HAP-1 (cell line): ENCODE results near the gene HASPIN.

Source experiments
- DNase-seq, 2 experiments: peaks; one replicate each; pipeline ENCODE4 v3.0.0-alpha.2; 2016 to 2020; ENCODE audit warnings: low spot score in 2 of 2
- H3K27me3 ChIP-seq: fragments of 250-450 bp; sonication (Bioruptor Pico); 2 replicates; pipeline ENCODE4 v1.5.1; 2020; ENCODE audit warnings: low read depth, mild to moderate bottlenecking, moderate library complexity
- H3K36me3 ChIP-seq: fragments of 250-450 bp; sonication (Bioruptor Pico); replicated peaks from 2 replicates; pipeline ENCODE4 v1.5.1; 2020; ENCODE audit warnings: mild to moderate bottlenecking
- H3K4me1 ChIP-seq: fragments of 250-450 bp; sonication (Bioruptor Pico); 2 replicates; pipeline ENCODE4 v1.5.1; 2020; ENCODE audit warnings: mild to moderate bottlenecking
- H3K4me3 ChIP-seq: fragments of 250-450 bp; sonication (Bioruptor Pico); 2 replicates; pipeline ENCODE4 v1.5.1; 2020; ENCODE audit warnings: mild to moderate bottlenecking, moderate library complexity
- H3K9me3 ChIP-seq: fragments of 250-450 bp; sonication (Bioruptor Pico); 2 replicates; pipeline ENCODE4 v1.5.1; 2020; ENCODE audit warnings: mild to moderate bottlenecking, moderate library complexity
- in situ Hi-C: fragments of 300-500 bp; cut with MboI; formaldehyde crosslinking; loops from 3 replicates; pipeline ENCODE4 v1.14.3; 2020; ENCODE audit warnings: low sequenced_read_pairs, inconsistent platforms, mixed read lengths

The HASPIN gene

DNA sequence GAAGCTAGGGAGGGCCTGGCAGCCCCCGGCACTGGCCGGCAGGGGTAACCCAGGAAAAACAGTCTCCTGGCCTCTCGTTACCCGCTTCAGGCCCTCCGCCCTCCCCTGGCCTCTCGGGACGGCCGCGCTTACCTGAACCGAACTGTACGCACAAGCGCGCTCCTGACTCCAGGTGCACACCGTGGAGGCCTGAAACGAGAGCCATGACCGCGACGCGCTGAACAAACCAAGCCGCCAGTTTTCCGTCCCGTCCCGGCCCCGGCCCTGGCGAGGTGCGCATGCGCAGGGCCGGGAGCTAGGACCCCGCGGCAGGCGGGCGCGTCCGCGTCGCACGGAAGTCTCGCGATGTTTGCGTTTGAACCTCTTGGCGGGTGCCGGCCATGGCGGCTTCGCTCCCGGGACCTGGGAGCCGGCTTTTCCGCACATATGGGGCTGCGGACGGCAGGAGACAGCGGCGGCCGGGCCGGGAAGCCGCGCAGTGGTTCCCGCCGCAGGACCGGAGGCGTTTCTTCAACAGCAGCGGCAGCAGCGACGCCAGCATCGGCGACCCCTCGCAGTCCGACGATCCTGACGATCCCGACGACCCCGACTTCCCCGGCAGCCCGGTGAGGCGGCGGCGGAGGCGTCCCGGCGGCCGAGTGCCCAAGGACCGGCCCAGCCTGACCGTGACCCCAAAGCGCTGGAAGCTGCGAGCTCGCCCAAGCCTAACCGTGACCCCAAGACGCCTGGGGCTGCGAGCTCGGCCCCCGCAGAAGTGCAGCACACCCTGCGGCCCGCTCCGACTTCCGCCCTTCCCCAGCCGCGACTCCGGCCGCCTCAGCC is at the start of gene HASPIN:
TSS of gene HASPIN (plus strand) at position 348 of the 822 bp plus-strand sequence. CDS start at position 381, 33 bp downstream.
- peak; percentile 84 to 95 for DNase-seq
- Histone ChIP-seq H3K4me1 (peaks cover 12% of the 10 kb centered on the region), H3K4me3 (peak within 1 kb of the TSS; percentile 97), H3K36me3 (peaks cover 59% of the 10 kb centered on the region), H3K27me3 (no peaks in the 10 kb centered on the region), H3K9me3 (no peaks in the 10 kb centered on the region)
- in situ Hi-C loops: no loop called here

GRCh38 chr17:3675886-3676285 is 47.8 kb upstream of the HASPIN start:
- H3K4me3 ChIP-seq: no peak overlapping the region
- no peaks in the 10 kb centered on the region for H3K4me1 ChIP-seq
- H3K9me3 ChIP-seq: no peaks in the 10 kb centered on the region
- H3K27me3 ChIP-seq: no peaks in the 10 kb centered on the region
- DNase-seq: no peak
- H3K36me3 ChIP-seq: no peaks in the 10 kb centered on the region
- in situ Hi-C loops: no loop called here

DNA sequence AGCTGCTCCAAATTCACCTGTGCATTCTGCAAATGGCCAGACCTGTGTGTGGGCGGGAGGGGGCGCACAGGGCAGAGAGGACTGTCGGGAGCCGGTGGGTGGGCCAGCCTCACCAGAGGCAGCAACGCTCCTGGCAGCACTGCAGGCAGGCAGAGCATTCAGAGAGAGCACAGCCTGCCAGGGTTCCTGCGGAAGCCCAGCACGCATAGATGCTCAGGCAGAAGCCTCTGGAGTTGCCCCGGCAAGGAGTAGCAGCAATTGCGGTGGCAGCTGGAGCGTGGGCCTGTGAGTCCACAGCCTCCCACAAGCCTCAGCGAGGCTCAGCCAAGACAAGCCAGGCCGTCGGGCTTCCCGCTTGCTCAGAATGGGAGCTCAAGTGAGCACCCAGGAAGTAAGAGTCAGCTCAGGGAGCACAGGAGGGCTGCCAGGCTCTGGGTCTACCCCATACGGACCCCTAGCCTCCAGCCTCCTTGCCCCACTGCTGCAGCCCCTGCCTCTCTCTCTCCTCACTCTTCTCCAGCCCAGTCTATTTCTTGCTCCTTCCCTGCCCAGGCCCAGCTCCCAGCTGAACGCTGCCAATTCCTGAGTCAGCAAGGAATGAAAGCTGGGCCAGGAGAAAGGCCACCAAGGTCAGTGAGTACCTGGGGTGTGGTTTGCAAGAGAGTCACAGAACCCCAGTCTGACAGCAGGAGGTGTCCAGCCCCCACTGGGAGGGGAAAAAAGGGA is 45.4 kb upstream of the HASPIN start:
- no peak for DNase-seq
- Histone ChIP-seq H3K4me3 (no peak overlapping the region), H3K36me3 (no peaks in the 10 kb centered on the region), H3K9me3 (no peaks in the 10 kb centered on the region), H3K4me1 (no peaks in the 10 kb centered on the region), H3K27me3 (no peaks in the 10 kb centered on the region)
- in situ Hi-C loops: no loop called here

DNA sequence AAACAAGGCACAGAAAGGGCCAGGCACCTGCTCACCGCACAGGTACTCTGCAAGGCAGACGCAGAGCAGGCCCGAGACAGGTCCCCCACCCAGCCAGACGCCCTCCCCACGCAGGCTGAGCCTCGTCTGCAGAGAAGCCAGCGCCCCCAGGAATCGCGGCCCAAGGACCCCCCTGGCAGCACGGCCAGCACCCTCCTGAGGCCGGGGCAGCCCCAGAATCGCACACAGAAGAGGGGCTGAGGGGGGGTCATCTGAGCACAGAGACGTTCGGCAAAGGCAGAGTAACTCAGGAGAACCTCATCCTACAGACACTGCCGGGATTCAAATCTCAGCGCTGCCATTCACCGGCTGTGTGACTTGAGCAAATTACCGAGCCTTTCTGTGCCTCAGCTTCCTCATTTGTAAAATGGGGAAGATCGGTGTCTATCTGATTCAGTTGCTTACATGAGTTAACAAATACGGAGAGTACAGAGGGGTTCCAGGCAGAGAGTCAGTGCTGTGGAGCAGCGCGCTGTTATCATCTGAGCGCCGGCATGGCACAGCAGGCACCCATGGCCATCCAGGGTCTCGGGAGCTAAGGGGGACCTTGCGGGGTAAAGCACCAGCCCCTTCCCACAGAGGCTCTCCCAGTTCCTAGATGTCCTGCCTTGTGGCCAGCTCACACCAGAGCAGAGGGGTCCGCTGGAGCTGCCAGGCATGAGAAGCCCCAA is 44.7 kb upstream of the HASPIN start:
- in situ Hi-C loops: no loop called here
- H3K4me1 ChIP-seq: no peaks in the 10 kb centered on the region
- H3K4me3 ChIP-seq: no peak overlapping the region
- no peaks in the 10 kb centered on the region for H3K36me3 ChIP-seq
- DNase-seq: no peak
- no peaks in the 10 kb centered on the region for H3K27me3 ChIP-seq
- no peaks in the 10 kb centered on the region for H3K9me3 ChIP-seq

- H3K27me3 ChIP-seq: no peaks in the 10 kb centered on the region
- no peaks in the 10 kb centered on the region for H3K4me1 ChIP-seq
- in situ Hi-C loops: no loop called here
- no peak overlapping the region for H3K4me3 ChIP-seq
- no peaks in the 10 kb centered on the region for H3K36me3 ChIP-seq
- DNase-seq: no peak
- no peaks in the 10 kb centered on the region for H3K9me3 ChIP-seq
Observed at GRCh38 chr17:3679531-3680126, 44.1 kb upstream of the HASPIN start.

- no peaks in the 10 kb centered on the region for H3K27me3 ChIP-seq
- no peaks in the 10 kb centered on the region for H3K4me1 ChIP-seq
- H3K36me3 ChIP-seq: no peaks in the 10 kb centered on the region
- no peaks in the 10 kb centered on the region for H3K9me3 ChIP-seq
- in situ Hi-C loops: no loop called here
- H3K4me3 ChIP-seq: no peak overlapping the region
- DNase-seq: no peak
Observed at GRCh38 chr17:3681057-3681456, 42.6 kb upstream of the HASPIN start.

GRCh38 chr17:3681565-3681964 is 42.1 kb upstream of the HASPIN start:
- no peaks in the 10 kb centered on the region for H3K9me3 ChIP-seq
- no peaks in the 10 kb centered on the region for H3K27me3 ChIP-seq
- H3K4me1 ChIP-seq: no peaks in the 10 kb centered on the region
- in situ Hi-C loops: no loop called here
- DNase-seq: no peak
- H3K4me3 ChIP-seq: no peak overlapping the region
- H3K36me3 ChIP-seq: no peaks in the 10 kb centered on the region

DNA sequence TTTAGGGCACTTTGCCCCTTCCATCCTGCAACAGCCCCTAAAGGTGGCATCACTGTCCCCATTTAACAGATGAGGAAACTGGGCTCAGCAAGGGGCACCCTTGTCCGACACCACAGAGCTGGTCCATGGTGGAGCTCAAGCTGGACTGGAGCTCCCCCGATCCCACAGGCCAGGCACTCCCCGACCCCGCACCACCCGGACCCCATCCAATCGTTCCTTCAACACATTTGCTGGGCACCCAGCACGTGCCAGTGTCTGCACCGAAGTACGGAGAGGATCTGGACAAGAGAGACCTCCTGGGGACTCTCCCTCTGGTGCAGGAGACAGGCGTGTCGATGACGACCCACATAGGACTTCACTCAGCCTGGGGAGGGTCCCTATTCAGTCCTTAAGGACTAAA is 41.7 kb upstream of the HASPIN start:
- H3K27me3 ChIP-seq: no peaks in the 10 kb centered on the region
- DNase-seq: no peak
- no peaks in the 10 kb centered on the region for H3K36me3 ChIP-seq
- no peaks in the 10 kb centered on the region for H3K4me1 ChIP-seq
- no peak overlapping the region for H3K4me3 ChIP-seq
- in situ Hi-C loops: no loop called here
- H3K9me3 ChIP-seq: no peaks in the 10 kb centered on the region

DNA sequence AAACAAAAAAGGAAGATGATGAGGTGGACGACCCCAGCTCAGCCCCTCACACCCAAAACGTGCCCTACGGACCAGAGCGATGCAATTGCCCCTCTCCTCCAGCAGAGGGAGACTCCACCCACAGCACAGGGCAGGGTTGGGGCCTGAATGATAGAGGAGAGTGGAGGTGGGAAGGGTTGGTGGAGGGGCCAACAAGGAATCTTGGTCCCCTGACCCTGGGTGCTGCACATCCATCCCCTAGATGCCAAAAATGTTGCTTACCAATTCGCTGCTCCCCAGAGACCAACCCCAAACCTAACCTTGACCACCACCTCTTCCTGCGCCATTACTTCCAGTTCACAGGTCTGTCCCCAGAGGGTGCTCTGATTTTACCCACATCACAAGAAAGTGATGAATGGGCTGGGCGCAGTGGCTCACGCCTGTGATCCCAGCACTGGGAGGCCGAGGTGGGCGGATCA is 40.6 kb upstream of the HASPIN start:
- in situ Hi-C loops: no loop called here
- Histone ChIP-seq H3K27me3 (no peaks in the 10 kb centered on the region), H3K36me3 (no peaks in the 10 kb centered on the region), H3K4me1 (no peaks in the 10 kb centered on the region), H3K4me3 (no peak overlapping the region), H3K9me3 (no peaks in the 10 kb centered on the region)
- peak in 1 of 2 experiments; percentile 69 for DNase-seq

GRCh38 chr17:3685174-3685573 is 38.5 kb upstream of the HASPIN start:
- H3K27me3 ChIP-seq: no peaks in the 10 kb centered on the region
- DNase-seq: no peak
- H3K4me3 ChIP-seq: no peak overlapping the region
- in situ Hi-C loops: no loop called here
- H3K9me3 ChIP-seq: no peaks in the 10 kb centered on the region
- no peaks in the 10 kb centered on the region for H3K36me3 ChIP-seq
- H3K4me1 ChIP-seq: no peaks in the 10 kb centered on the region

GRCh38 chr17:3688027-3688553 is 35.6 kb upstream of the HASPIN start:
- Histone ChIP-seq H3K9me3 (no peaks in the 10 kb centered on the region), H3K4me3 (no peak overlapping the region), H3K36me3 (no peaks in the 10 kb centered on the region), H3K4me1 (peaks cover 1% of the 10 kb centered on the region; the same call in 1 of the 2 replicates), H3K27me3 (no peaks in the 10 kb centered on the region)
- no peak for DNase-seq
- in situ Hi-C loops: no loop called here

DNA sequence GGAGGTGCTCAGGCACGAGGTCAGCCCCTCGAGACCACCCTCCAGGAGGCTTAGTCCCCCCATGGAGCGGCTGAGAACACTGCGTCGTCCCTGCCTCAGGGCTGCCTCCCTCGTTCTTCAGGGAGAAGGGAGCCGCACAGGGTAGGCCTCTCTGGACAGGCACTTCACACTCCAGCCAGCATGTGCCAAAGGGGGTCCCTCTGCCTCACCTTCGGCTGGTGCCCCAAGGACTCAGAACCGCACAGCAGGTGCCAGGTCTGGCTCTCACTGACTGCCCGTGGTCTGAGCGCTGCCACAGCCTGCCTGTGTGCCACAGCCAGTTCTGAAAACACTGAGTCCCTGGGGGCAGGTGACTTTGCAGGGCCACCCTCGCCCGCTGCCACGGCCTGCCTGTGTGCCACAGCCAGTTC is 34.8 kb upstream of the HASPIN start:
- peaks cover 4% of the 10 kb centered on the region; the same call in 1 of the 2 replicates for H3K4me1 ChIP-seq
- H3K4me3 ChIP-seq: no peak overlapping the region
- DNase-seq: no peak
- in situ Hi-C loops: no loop called here
- H3K27me3 ChIP-seq: no peaks in the 10 kb centered on the region
- H3K36me3 ChIP-seq: no peaks in the 10 kb centered on the region
- no peaks in the 10 kb centered on the region for H3K9me3 ChIP-seq

- in situ Hi-C loops: no loop called here
- no peak for DNase-seq
- Histone ChIP-seq H3K36me3 (no peaks in the 10 kb centered on the region), H3K27me3 (no peaks in the 10 kb centered on the region), H3K4me3 (no peak overlapping the region), H3K9me3 (no peaks in the 10 kb centered on the region), H3K4me1 (peaks cover 8% of the 10 kb centered on the region)
Observed at GRCh38 chr17:3689262-3690093, 34.2 kb upstream of the HASPIN start.
